GM18502 (cell line): ENCODE data around the gene DDHD1.
A peak's percentile ranks its signal among the peaks of the same experiment; 100 is the strongest.
"Not testable (repeated sequence)": the region's sequence is repeated elsewhere in the genome, so short reads cannot be mapped to it uniquely, and the experiment has no call there.

Source experiments
- ATAC-seq: cut with Tn5 transposase; IDR thresholded peaks from one replicate; pipeline ENCODE4 v1.9.1; 2021; ENCODE audit warnings: mild to moderate bottlenecking; ENCODE audit not compliant: unreplicated experiment, poor library complexity

The DDHD1 gene

GRCh38 chr14:53110096-53110495 lies 43.0 kb downstream of the DDHD1 start:
- ATAC-seq: no peak

DNA sequence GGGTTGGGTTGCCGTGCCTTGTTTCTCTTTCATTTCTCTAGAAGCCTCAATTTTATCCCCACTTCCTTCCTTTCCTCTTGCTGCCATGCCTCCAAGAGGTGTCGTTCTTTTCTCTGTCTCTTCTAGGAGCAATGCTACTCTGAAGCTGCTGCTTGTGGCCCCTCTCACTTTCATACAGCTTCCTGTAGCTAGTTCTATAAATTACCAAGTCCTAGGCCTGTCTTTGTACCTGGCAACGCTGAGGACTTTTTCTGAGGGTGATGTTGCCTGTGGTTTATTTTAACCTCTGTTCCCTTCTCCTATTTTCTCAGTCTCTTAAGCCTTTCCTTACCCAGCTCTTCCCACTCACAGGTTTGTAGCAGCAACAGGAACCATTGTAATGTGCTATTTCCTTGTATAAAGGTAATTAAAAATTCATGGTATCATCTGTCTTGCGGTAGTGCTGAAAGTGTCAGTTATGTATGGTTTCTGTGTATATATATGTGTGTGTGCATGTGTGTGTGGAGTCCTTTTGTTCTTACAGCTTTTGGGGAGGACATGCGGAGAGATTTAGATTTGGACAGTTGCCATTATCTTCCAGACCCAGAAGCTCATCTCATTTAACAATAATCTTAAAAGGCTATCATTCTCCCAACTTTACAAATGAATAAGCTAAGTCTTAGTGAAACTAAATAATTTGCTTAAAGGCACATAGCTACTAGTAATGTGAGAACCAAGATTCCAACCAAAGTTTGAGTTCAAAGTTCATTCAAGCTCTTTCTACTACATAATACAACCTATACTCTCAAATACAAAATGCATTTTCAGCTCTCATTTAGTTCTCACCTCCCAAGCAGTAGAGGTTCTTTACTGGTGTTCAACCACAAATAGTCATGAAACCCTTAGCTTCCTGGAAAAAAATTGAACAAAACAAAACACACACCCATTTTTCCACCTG lies 43.8 kb downstream of the DDHD1 start:
- ATAC-seq: peak; percentile 92

- ATAC-seq: no peak
Observed at GRCh38 chr14:53108292-53109104, 44.6 kb downstream of the DDHD1 start.

- no peak for ATAC-seq
Observed at GRCh38 chr14:53106768-53107167, 46.4 kb downstream of the DDHD1 start.

GRCh38 chr14:53103636-53104340 lies 49.3 kb downstream of the DDHD1 start:
- ATAC-seq: no peak

GRCh38 chr14:53093206-53093605 lies 59.9 kb downstream of the DDHD1 start:
- no peak for ATAC-seq

GRCh38 chr14:53090853-53091252 lies 62.3 kb downstream of the DDHD1 start:
- ATAC-seq: no peak

- not testable (repeated sequence) for ATAC-seq
Observed at GRCh38 chr14:53084954-53085353, 68.2 kb downstream of the DDHD1 start.

DNA sequence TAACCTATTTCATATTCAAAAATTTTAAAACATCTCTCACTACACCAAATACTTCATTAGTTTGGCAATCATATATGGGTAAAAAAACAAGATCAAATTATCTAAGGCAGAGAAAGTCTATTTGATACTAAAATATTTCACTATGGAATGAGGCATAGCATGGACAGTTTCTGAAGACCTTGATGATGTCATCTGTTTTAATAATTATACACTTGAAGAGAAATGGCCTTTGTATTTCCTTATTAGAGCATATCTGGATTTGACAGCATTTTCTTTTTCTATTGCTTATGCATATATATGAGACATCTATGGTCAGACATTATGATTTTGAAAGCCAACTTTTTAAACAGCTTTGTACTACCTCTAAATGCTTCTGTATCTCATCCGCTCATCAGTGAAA lies 88.6 kb downstream of the DDHD1 start:
- no peak for ATAC-seq

- ATAC-seq: no peak
Observed at GRCh38 chr14:53062856-53063255, 90.3 kb downstream of the DDHD1 start.

- no peak for ATAC-seq
Observed at GRCh38 chr14:53060046-53060445, 93.1 kb downstream of the DDHD1 start.

DNA sequence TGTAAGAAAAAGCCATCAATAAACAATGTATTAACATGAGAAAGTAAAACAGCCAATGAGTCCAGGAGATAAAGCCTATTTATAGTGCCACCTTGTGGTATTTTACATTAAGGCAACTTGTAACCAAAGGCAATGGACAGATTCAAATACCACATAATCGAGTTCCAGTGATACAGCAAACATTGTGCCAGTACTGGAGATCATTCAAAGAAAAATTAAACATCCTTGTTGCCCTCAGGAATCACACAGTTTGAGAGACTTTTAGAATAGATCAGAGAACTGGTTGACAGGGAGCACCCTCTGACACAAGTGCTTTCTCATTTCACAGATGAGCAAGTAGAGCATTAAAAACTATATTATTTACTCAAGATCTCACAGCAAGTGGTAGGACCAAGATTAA lies 98.1 kb downstream of the DDHD1 start:
- ATAC-seq: no peak

DNA sequence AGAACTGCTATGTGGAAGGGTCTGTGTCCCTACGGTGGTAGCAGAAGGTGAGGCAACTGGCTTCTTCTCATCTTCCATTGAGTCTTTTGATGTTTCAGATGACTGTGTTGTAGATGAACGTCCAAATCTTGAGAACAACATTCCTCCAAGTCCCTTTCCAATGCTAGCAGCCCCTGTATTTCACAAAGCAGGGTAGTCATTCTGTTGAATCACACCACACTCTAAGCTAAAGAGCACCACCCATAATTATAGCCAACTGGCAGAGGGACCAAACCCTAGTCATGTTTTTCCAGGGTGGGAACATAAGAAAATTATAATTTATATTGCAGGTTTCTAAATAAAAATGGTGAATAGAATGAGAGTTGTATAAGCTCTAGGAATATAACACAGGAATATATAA lies 98.7 kb downstream of the DDHD1 start:
- no peak for ATAC-seq

DNA sequence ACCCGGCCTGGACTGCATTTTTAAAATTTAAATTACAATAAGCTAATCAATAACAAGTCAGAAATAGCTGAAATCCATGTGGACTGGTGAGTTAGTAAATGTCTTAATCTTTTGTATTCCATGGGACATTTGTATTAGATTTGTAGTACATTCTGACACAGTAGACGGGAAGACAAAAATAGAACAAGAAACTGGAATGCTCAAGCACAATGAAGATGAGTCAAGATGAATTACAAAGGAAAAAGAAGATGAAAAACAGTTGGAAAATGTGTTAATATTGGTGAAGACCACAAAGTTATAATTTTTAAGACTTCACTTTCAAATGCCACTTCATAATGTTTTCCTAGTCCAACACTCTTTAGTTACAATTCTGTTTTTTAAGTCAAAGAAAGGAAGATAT lies 104.5 kb downstream of the DDHD1 start:
- ATAC-seq: no peak

- ATAC-seq: no peak
Observed at GRCh38 chr14:53047307-53048069, 105.6 kb downstream of the DDHD1 start.

DNA sequence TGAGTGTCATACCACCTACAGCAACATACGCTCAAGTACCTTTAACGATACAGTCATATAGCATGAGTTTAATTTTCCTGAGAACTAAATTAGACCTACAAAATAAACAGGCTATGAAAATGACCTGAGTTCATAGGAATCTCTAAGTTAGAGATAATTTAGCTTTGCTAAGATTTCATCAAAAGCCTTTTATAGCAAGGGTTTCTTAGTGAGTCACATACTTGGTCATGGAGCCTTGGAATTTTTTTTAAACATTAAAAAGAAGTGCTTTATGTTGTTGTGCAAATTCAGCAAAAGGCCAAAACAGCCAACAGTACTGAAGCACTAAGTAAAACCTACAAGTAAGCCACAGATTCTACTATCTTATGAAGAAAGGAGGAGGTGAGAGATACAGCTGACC lies 108.6 kb downstream of the DDHD1 start:
- no peak for ATAC-seq

DNA sequence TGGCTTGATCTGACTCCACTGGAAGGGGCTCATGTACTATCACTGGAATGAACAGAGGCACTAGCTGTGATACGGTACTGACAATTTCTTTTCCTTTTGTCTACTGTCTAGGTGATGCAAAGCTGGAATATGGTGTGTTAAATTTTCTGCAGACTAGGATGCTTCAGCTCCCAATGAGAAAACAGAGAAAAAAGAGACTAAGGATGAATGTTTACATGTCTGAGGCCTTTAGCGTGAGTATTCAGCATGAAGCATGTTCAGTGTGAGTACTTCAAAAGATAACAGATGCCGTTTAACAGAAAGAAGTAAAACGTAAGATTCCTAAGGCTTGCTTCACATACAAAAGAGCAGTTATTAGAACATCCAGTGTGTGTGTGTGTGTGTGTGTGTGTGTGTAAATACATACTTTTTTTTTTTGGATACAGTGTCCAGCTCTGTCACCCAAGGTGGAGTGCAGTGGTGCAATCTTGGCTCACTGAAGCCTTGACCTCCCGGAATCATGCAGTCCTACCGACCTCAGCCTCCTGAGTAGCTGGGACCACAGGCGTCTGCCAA lies 110.0 kb downstream of the DDHD1 start:
- no peak for ATAC-seq

GRCh38 chr14:53042480-53042879 lies 110.6 kb downstream of the DDHD1 start:
- no peak for ATAC-seq

DNA sequence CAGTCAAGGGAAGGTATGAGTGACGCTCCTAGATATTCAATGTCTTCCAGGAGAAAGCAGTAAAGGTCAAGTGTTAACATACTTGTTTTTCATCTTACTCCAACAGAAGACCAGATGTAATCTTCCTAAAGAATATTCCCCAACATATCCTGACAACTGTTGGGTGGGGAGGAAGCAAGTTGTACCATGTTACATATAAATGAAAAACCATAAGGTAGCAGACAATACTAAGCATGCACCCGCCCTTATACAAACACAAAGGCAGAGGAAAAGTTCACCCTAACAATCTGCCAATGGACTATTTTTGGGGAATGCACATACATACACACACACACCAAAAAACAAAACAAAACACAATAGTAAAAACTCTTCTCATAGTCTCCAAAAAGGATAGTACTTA lies 112.1 kb downstream of the DDHD1 start:
- ATAC-seq: no peak

DNA sequence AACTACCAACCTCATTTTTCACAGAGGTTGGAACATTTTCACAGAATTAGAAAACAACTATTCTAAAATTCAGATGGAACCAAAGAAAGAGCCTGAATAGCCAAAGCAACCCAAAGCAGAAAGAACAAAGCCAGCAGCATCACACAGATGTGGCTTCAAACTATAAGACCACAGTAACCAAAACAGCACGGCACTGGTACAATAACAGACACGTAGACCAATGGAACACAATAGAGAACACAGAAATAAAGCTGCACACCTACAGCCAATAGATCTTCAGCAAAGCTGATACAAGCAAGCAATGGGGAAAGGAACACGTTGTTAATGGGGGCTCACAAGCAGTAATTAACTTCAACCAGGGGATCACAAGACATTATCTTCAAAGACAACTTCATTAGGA lies 114.5 kb downstream of the DDHD1 start:
- no peak for ATAC-seq
